HepG2 (cell line): Measurements from ENCODE around the gene MED1. TPM values are rescaled to one million over a fixed set of nuclear protein-coding genes. Genes with fewer than 3 reads are reported as not detected.

Experiments used
- ATF1 ChIP-seq: IDR thresholded peaks from 2 replicates; pipeline ENCODE4 v1.6.1; 2016; ENCODE audit warnings: mild to moderate bottlenecking, control low read depth
- HOXA5 ChIP-seq: sonication (generic); formaldehyde crosslinking; IDR thresholded peaks from 2 replicates; pipeline ENCODE4 v1.4.0; 2020; ENCODE audit warnings: missing genetic modification reagents
- MYC ChIP-seq: sonication (generic); formaldehyde crosslinking; IDR thresholded peaks from 2 replicates; pipeline ENCODE4 v1.9.0; 2021; ENCODE audit warnings: missing genetic modification reagents, borderline replicate concordance
- PITX1 ChIP-seq: sonication (generic); formaldehyde crosslinking; IDR thresholded peaks from 2 replicates; pipeline ENCODE4 v1.5.1; 2020; ENCODE audit warnings: mild to moderate bottlenecking, missing genetic modification reagents
- SIN3B ChIP-seq: fragments of 150-350 bp; IDR thresholded peaks from 2 replicates; pipeline ENCODE4 v1.6.1; 2014; ENCODE audit warnings: low read length
- SSRP1 ChIP-seq: IDR thresholded peaks from 2 replicates; pipeline ENCODE4 v1.6.1; 2016; ENCODE audit warnings: control low read depth
- XRCC5 ChIP-seq: fragments of 200-400 bp; formaldehyde crosslinking; optimal IDR thresholded peaks from 2 replicates; pipeline ENCODE3; 2017; ENCODE audit warnings: mild to moderate bottlenecking, low read length
- ZFP36 ChIP-seq: fragments of 150-350 bp; IDR thresholded peaks from 2 replicates; pipeline ENCODE4 v1.6.1; 2018; ENCODE audit warnings: borderline replicate concordance, low read length, low read depth; ENCODE audit not compliant: partially characterized antibody
- ZNF619 ChIP-seq: sonication (generic); formaldehyde crosslinking; IDR thresholded peaks from 2 replicates; pipeline ENCODE4 v1.4.0; 2020; ENCODE audit warnings: mild to moderate bottlenecking, missing genetic modification reagents
- ZNF652 ChIP-seq: IDR thresholded peaks from 2 replicates; pipeline ENCODE4 v1.6.1; 2016; ENCODE audit warnings: low read depth, borderline replicate concordance
- ZNF775 ChIP-seq: sonication (generic); formaldehyde crosslinking; IDR thresholded peaks from 2 replicates; pipeline ENCODE4 v1.4.0; 2020; ENCODE audit warnings: missing genetic modification reagents, mild to moderate bottlenecking, moderate library complexity, borderline replicate concordance
- polyA plus RNA-seq, 8 experiments: library from polyadenylated mRNA; depleted of rRNA in 3 of 8; stranded (reverse) in 7 of 8; unstranded in 1 of 8; fragments of >200 nt; fragmentation: Illumina TruSeq in 4 of 8; extraction: Trizol in 4 of 8; gene quantifications; 2 replicates each; pipeline versions ENCODE4 v1.2.1 to v1.2.3, GENCODE V29; 2011 to 2016; ENCODE audit warnings: low read depth in 4 of 8, missing spikeins in 1 of 8, mixed read lengths in 1 of 8; ENCODE audit not compliant: insufficient read depth in 1 of 8
- total RNA-seq, 5 experiments: library from RNA; depleted of rRNA; stranded (reverse); fragments of >200 nt; fragmentation: Illumina TruSeq; extraction: Trizol; gene quantifications; 2 replicates each; pipeline ENCODE4 v1.2.3, GENCODE V29; 2016; ENCODE audit warnings: low read depth in 1 of 5
- TF ChIP-seq, protein P1 (sequence below): sonication (generic); formaldehyde crosslinking; IDR thresholded peaks from 2 replicates; pipeline ENCODE4 v1.4.0; 2020; ENCODE audit warnings: mild to moderate bottlenecking, missing genetic modification reagents
- TF ChIP-seq, protein P2 (sequence below): sonication (generic); formaldehyde crosslinking; IDR thresholded peaks from 2 replicates; pipeline ENCODE4 v1.5.0; 2020; ENCODE audit warnings: mild to moderate bottlenecking, missing genetic modification reagents
- TF ChIP-seq, protein P3 (sequence below): sonication (generic); formaldehyde crosslinking; IDR thresholded peaks from 2 replicates; pipeline ENCODE4 v1.4.0; 2020; ENCODE audit warnings: missing genetic modification reagents

The MED1 gene
- total and polyA plus RNA-seq, 2 of the 13 experiments (the other 11 are each of a cell fraction or from before 2014, with no cell fraction given) = 37.5 to 40.1 TPM

DNA sequence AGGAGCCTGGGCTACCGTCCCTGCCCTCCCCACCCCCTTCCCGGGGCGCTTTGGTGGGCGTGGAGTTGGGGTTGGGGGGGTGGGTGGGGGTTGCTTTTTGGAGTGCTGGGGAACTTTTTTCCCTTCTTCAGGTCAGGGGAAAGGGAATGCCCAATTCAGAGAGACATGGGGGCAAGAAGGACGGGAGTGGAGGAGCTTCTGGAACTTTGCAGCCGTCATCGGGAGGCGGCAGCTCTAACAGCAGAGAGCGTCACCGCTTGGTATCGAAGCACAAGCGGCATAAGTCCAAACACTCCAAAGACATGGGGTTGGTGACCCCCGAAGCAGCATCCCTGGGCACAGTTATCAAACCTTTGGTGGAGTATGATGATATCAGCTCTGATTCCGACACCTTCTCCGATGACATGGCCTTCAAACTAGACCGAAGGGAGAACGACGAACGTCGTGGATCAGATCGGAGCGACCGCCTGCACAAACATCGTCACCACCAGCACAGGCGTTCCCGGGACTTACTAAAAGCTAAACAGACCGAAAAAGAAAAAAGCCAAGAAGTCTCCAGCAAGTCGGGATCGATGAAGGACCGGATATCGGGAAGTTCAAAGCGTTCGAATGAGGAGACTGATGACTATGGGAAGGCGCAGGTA, 11.0 kb upstream of the MED1 start (continued):
- TF ChIP-seq, protein P1, sequence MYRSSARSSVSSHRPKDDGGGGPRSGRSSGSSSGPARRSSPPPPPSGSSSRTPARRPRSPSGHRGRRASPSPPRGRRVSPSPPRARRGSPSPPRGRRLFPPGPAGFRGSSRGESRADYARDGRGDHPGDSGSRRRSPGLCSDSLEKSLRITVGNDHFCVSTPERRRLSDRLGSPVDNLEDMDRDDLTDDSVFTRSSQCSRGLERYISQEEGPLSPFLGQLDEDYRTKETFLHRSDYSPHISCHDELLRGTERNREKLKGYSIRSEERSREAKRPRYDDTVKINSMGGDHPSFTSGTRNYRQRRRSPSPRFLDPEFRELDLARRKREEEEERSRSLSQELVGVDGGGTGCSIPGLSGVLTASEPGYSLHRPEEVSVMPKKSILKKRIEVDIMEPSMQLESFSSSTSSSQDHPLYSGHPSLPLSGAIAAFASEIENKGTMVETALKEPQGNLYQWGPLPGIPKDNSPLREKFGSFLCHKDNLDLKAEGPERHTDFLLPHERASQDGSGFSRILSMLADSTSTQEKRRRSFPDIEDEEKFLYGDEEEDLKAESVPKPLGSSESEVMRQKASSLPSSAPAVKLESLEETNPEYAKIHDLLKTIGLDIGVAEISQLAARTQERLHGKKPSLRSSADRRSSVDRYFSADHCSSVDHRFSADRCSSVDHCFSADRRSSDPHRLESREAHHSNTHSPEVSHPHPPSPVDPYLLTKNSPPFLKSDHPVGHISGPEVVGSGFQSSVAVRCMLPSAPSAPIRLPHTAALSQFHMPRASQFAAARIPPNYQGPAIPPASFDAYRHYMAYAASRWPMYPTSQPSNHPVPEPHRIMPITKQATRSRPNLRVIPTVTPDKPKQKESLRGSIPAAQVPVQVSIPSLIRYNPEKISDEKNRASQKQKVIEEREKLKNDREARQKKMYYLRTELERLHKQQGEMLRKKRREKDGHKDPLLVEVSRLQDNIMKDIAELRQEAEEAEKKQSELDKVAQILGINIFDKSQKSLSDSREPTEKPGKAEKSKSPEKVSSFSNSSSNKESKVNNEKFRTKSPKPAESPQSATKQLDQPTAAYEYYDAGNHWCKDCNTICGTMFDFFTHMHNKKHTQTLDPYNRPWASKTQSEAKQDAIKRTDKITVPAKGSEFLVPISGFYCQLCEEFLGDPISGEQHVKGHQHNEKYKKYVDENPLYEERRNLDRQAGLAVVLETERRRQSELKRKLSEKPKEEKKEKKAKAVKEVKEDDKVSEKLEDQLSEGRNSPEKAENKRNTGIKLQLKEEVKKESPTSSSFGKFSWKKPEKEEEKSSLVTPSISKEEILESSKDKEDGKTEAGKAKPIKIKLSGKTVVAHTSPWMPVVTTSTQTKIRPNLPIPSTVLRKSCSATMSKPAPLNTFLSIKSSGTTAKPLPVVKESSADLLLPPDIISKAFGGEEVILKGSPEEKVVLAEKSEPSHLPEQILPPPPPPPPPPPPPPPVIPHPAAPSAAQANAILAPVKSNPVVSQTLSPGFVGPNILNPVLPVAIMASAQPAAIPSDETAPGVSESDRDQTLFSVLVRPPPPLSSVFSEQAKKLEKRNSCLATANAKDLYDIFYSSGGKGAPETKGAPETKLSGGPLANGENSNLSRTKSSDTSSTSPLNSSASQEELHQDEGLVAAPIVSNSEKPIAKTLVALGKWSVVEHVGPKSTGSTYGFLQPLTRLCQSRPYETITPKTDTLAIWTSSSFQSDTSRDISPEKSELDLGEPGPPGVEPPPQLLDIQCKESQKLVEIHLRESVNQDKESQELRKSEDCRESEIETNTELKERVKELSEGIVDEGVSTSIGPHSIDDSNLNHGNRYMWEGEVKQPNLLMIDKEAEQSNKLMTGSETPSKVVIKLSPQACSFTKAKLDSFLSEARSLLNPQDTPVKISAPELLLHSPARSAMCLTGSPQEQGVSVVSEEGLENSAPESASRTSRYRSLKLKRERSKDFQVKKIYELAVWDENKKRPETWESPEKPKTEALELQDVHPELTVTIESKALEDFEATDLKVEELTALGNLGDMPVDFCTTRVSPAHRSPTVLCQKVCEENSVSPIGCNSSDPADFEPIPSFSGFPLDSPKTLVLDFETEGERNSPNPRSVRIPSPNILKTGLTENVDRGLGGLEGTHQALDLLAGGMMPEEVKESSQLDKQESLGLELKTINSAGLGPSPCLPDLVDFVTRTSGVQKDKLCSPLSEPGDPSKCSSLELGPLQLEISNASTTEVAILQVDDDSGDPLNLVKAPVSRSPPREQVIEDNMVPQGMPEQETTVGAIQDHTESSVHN (CRISPR knock-in tag) = 0 out of 2 replicates have a peak, but pooled peaks have one; percentile 54
- no peak for TF ChIP-seq SIN3B
- 0 out of 2 replicates have a peak, but pooled peaks have one; percentile 5 for TF ChIP-seq HOXA5 (CRISPR knock-in tag)
- no peak for TF ChIP-seq ZNF619 (CRISPR knock-in tag)
- TF ChIP-seq ZNF652 = no peak
- TF ChIP-seq ZFP36 = no peak
- no peak for TF ChIP-seq MYC (CRISPR knock-in tag)
- TF ChIP-seq, protein P2, sequence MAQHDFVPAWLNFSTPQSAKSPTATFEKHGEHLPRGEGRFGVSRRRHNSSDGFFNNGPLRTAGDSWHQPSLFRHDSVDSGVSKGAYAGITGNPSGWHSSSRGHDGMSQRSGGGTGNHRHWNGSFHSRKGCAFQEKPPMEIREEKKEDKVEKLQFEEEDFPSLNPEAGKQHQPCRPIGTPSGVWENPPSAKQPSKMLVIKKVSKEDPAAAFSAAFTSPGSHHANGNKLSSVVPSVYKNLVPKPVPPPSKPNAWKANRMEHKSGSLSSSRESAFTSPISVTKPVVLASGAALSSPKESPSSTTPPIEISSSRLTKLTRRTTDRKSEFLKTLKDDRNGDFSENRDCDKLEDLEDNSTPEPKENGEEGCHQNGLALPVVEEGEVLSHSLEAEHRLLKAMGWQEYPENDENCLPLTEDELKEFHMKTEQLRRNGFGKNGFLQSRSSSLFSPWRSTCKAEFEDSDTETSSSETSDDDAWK (CRISPR knock-in tag) = no peak
- no peak for TF ChIP-seq ZNF775 (CRISPR knock-in tag)
- TF ChIP-seq, protein P3, sequence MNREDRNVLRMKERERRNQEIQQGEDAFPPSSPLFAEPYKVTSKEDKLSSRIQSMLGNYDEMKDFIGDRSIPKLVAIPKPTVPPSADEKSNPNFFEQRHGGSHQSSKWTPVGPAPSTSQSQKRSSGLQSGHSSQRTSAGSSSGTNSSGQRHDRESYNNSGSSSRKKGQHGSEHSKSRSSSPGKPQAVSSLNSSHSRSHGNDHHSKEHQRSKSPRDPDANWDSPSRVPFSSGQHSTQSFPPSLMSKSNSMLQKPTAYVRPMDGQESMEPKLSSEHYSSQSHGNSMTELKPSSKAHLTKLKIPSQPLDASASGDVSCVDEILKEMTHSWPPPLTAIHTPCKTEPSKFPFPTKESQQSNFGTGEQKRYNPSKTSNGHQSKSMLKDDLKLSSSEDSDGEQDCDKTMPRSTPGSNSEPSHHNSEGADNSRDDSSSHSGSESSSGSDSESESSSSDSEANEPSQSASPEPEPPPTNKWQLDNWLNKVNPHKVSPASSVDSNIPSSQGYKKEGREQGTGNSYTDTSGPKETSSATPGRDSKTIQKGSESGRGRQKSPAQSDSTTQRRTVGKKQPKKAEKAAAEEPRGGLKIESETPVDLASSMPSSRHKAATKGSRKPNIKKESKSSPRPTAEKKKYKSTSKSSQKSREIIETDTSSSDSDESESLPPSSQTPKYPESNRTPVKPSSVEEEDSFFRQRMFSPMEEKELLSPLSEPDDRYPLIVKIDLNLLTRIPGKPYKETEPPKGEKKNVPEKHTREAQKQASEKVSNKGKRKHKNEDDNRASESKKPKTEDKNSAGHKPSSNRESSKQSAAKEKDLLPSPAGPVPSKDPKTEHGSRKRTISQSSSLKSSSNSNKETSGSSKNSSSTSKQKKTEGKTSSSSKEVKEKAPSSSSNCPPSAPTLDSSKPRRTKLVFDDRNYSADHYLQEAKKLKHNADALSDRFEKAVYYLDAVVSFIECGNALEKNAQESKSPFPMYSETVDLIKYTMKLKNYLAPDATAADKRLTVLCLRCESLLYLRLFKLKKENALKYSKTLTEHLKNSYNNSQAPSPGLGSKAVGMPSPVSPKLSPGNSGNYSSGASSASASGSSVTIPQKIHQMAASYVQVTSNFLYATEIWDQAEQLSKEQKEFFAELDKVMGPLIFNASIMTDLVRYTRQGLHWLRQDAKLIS (CRISPR knock-in tag) = peak; percentile 64; the same call in 1 of the 2 replicates
- TF ChIP-seq XRCC5 = no peak
- TF ChIP-seq ATF1 (CRISPR knock-in tag) = no peak
- TF ChIP-seq SSRP1 (CRISPR knock-in tag) = 0 out of 2 replicates have a peak, but pooled peaks have one; percentile 35
- TF ChIP-seq PITX1 (CRISPR knock-in tag) = 0 out of 2 replicates have a peak, but pooled peaks have one; percentile 23
